GM10248 (cell line): Measurements from ENCODE around the gene SIDT1.

ENCODE experiments used
- CTCF ChIA-PET: fragments of 300-600 bp; sonication (Branson Sonifier 250); formaldehyde crosslinking; extraction: SDS; loops from one replicate; lab custom pipeline; 2021; ENCODE audit warnings: antibody characterized with exemption; lab: Yijun Ruan, JAX
- POLR2A ChIA-PET: fragments of 350-650 bp; sonication (Branson Sonifier 250); formaldehyde crosslinking; extraction: SDS; loops from one replicate; lab custom pipeline; 2020; ENCODE audit warnings: antibody characterized with exemption; lab: Yijun Ruan, JAX
- DNase-seq: peaks from one replicate; pipeline ENCODE4 v3.0.0; 2012; ENCODE audit errors: extremely low spot score
- CTCF ChIP-seq: IDR thresholded peaks from 2 replicates; pipeline ENCODE4 v1.5.1; 2012; ENCODE audit warnings: mild to moderate bottlenecking, low read depth; ENCODE audit errors: extremely low read depth, missing control alignments, control extremely low read depth

Gene SIDT1

GRCh38 chr3:113557374-113557773 lies 25.0 kb downstream of the SIDT1 start:
- DNase-seq: no peak
- no peak for TF ChIP-seq CTCF
- ChIA-PET CTCF (interaction anchor here (0.9 to 7.3 kb wide), 6 partner anchors 10 to 522 kb away, joined by 3 to 59 read pairs (median 7); no protein-coding TSS in a partner anchor), POLR2A (interaction anchor here (1.0 kb wide), 1 partner anchor 43 kb away, joined by 3 read pairs; no protein-coding TSS in a partner anchor)

DNA sequence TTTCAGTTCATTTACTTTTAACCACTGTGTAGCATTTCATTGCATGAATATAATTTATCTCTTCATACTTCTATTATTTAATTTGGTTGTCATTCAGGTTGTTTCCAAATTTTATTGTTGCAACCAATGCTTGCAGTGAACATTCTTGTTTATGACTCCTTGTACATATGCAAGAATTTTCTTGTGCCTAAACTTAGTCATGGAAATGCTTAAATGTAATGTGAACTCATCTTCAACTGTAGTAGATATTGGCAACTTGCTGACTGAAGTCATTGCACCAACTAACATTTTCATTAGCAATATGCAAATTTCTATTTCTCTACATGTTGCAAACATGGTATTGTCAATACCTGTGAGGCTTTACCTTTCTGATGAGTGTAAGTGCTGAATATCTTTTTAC lies 26.7 kb downstream of the SIDT1 start:
- DNase-seq: no peak
- CTCF ChIA-PET: interaction anchor here (1.2 to 5.1 kb wide), 2 partner anchors 19 to 65 kb away, joined by 3 to 39 read pairs; no protein-coding TSS in a partner anchor
- no peak for TF ChIP-seq CTCF
- POLR2A ChIA-PET: no interaction called here

DNA sequence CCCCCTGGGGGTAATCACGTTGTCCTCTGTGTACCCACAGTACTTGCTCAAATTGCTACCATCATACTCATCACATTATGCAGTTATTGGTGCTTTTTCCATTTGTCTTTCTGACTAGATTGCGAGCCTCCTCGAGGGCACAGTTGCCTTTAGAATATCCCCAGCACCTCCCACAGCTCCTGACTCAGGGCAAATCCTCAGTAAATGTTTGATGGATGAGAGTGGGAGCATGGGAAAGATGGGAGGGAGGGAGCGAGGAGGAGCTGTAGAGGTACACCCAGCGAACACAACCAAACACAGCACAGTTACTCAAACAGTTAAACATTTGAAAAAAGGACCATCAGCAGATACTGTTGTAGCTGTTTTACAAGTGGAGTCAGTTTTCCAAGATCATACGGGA lies 27.9 kb downstream of the SIDT1 start:
- POLR2A ChIA-PET: no interaction called here
- CTCF ChIA-PET: interaction anchor here (0.8 to 5.1 kb wide), 3 partner anchors 17 to 67 kb away, joined by 3 to 39 read pairs (median 3); no protein-coding TSS in a partner anchor

GRCh38 chr3:113560831-113561623 lies 28.7 kb downstream of the SIDT1 start:
- no peak for TF ChIP-seq CTCF
- DNase-seq: no peak
- CTCF ChIA-PET: interaction anchor here (0.8 to 5.1 kb wide), 6 partner anchors 9 to 67 kb away, joined by 3 to 39 read pairs (median 3); no protein-coding TSS in a partner anchor
- POLR2A ChIA-PET: no interaction called here

More for the DNA sequence above, 27.9 kb downstream of the SIDT1 start:
- DNase-seq: no peak
- no peak for TF ChIP-seq CTCF

GRCh38 chr3:113565555-113565954 lies 33.2 kb downstream of the SIDT1 start:
- ChIA-PET CTCF (no interaction called here), POLR2A (no interaction called here)
- no peak for DNase-seq
- TF ChIP-seq CTCF: no peak

DNA sequence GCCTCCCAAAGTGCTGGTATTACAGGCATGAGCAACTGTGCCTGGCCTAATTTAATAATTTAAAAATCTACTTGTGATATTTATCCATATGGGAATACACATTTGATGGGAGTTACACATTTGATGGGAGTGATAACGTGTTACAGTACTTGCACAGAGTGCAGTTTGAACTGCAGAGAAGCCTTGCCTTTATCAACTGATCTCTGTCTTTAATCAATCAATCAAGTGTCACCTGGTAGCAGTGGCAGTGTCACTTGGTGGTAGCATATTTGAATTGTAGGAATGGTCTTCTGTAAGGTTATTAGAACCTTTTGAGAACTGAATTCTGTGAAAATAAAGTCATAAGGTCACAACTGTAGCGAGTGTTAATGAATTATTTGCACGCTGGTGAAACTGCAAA lies 37.8 kb downstream of the SIDT1 start:
- DNase-seq: no peak
- ChIA-PET CTCF (no interaction called here), POLR2A (no interaction called here)
- no peak for TF ChIP-seq CTCF
